Lung (tissue), 16 donors: ENCODE results near the gene TGFBR1. TPM values are rescaled to one million over a fixed set of nuclear protein-coding genes. Genes with fewer than 3 reads are reported as not detected.

ENCODE experiments used
- ATAC-seq: fragments of 200-7000 bp; cut with Tn5 transposase; one replicate; pipeline ENCODE4 v1.9.1; 2020; ENCODE audit warnings: moderate number of reproducible peaks; ENCODE audit not compliant: insufficient read depth, low FRiP score
- DNase-seq, 3 donors: peaks; one replicate each; pipeline ENCODE4 v3.0.0-alpha.2; 2013 to 2017
- H3K27ac ChIP-seq, 2 donors: one replicate each; pipeline ENCODE4 v1.5.1; 2013; ENCODE audit warnings: mild to moderate bottlenecking in 2 of 2, moderate library complexity in 2 of 2, control low read depth in 1 of 2, inconsistent platforms in 1 of 2, low read depth in 1 of 2, low read length in 1 of 2
- H3K27me3 ChIP-seq, 3 donors: one replicate each; pipeline ENCODE4 v1.5.1; 2013; ENCODE audit warnings: low read length in 2 of 3; ENCODE audit not compliant: control insufficient read depth in 3 of 3, insufficient read depth in 3 of 3
- H3K36me3 ChIP-seq, 4 donors: one replicate each; pipeline ENCODE4 v1.5.1; 2013; ENCODE audit warnings: low read length in 4 of 4, mild to moderate bottlenecking in 1 of 4, moderate library complexity in 1 of 4; ENCODE audit not compliant: control insufficient read depth in 4 of 4, insufficient read depth in 4 of 4
- H3K4me1 ChIP-seq, 5 donors: one replicate each; pipeline ENCODE4 v1.5.1; 2013; ENCODE audit warnings: low read length in 5 of 5, mild to moderate bottlenecking in 2 of 5, moderate library complexity in 1 of 5; ENCODE audit not compliant: control insufficient read depth in 5 of 5, insufficient read depth in 5 of 5
- H3K4me3 ChIP-seq: one replicate; pipeline ENCODE4 v1.5.1; 2013; ENCODE audit warnings: mild to moderate bottlenecking, control low read depth, moderate library complexity
- H3K9ac ChIP-seq, 2 donors: one replicate each; pipeline ENCODE4 v1.5.1; 2013; ENCODE audit warnings: low read length in 2 of 2, control low read depth in 1 of 2; ENCODE audit not compliant: insufficient read depth in 1 of 2
- H3K9me3 ChIP-seq, 4 donors: one replicate each; pipeline ENCODE4 v1.5.1; 2013; ENCODE audit warnings: low read length in 3 of 4, mild to moderate bottlenecking in 1 of 4, moderate library complexity in 1 of 4; ENCODE audit not compliant: control insufficient read depth in 4 of 4, insufficient read depth in 3 of 4
- CTCF ChIP-seq: IDR thresholded peaks from 2 replicates; pipeline ENCODE4 v1.5.1; 2012; ENCODE audit warnings: mild to moderate bottlenecking; ENCODE audit errors: control extremely low read depth, extremely low read depth
- WGBS, 2 donors: extraction: QIAGEN DNeasy Blood & Tissue Kit; methylation state at CpG; one replicate each; pipeline ENCODE4 v1.1.7; 2013; 5-methylcytosine and 5-hydroxymethylcytosine counted together
- long read RNA-seq, 5 donors: transcript quantifications; one replicate each; lab custom pipeline, GENCODE V29; 2026
- polyA plus RNA-seq, 2 donors: library from polyadenylated mRNA; stranded (reverse); fragments of 200-250 nt; gene quantifications; one replicate each; pipeline ENCODE4 v1.2.1, GENCODE V29; 2013
- total RNA-seq, 2 donors: library from RNA; depleted of rRNA in 1 of 2; stranded (reverse); fragments of >200 nt in 1 of 2; gene quantifications; one replicate each; pipeline ENCODE4 v1.2.1, GENCODE V29; 2014 to 2021
- donor health status: control.
- donor health status: control.
- donor health status: Bipolar disorder and iron deficiency.
- donor health status: healthy.
- donor health status: DM: yes; HTN: yes; CAD: no.

TGFBR1 gene
- total RNA-seq (10 to 100 TPM; 43.1 to 73.2 TPM), polyA plus RNA-seq (10 to 100 TPM; 14.2 to 14.7 TPM)
- long read RNA-seq, donor 1, full-length matches to known transcripts = 8 of 8 reads
- long read RNA-seq, donor 1, partial matches to known transcripts = 0 of 8 reads
- long read RNA-seq, donor 1, other reads (novel, unspliced or antisense) = 0 of 8 reads
- long read RNA-seq, donor 2 = 0 reads
- long read RNA-seq, donor 3, full-length matches to known transcripts = 4 of 4 reads
- long read RNA-seq, donor 3, partial matches to known transcripts = 0 of 4 reads
- long read RNA-seq, donor 3, other reads (novel, unspliced or antisense) = 0 of 4 reads
- long read RNA-seq, donor 4, full-length matches to known transcripts = 1 of 1 reads
- long read RNA-seq, donor 4, partial matches to known transcripts = 0 of 1 reads
- long read RNA-seq, donor 4, other reads (novel, unspliced or antisense) = 0 of 1 reads
- long read RNA-seq, donor 5, full-length matches to known transcripts = 7 of 7 reads
- long read RNA-seq, donor 5, partial matches to known transcripts = 0 of 7 reads
- long read RNA-seq, donor 5, other reads (novel, unspliced or antisense) = 0 of 7 reads

- Histone ChIP-seq H3K27ac (peak within 1 kb of the TSS; percentile 85 to 97), H3K9me3 (no peaks in the 10 kb centered on the region), H3K4me1 (peaks cover 3 to 27% (median 15%) of the 10 kb centered on the region in 5 donors), H3K4me3 (peak within 1 kb of the TSS; percentile 73), H3K36me3 (no peaks in the 10 kb centered on the region), H3K27me3 (no peaks in the 10 kb centered on the region), H3K9ac (peak within 1 kb of the TSS; percentile 53 to 74)
- WGBS, 2 donors = 1% methylated on average over 59 to 60 of the region's 60 CpGs
- TF ChIP-seq CTCF = no peak
- peak; percentile 95 for ATAC-seq
- DNase-seq = peak; percentile 94 to 97 (median 96)
These were observed at the start of gene TGFBR1 for GRCh38 chr9:99104459-99105151. TGFBR1 (plus strand) TSS chr9:99105113; CDS start chr9:99105206, 93 bp downstream.

GRCh38 chr9:99055384-99055783 lies 49.5 kb upstream of the TGFBR1 start:
- Histone ChIP-seq H3K27me3 (no peaks in the 10 kb centered on the region), H3K9me3 (no peaks in the 10 kb centered on the region), H3K27ac (no peak overlapping the region), H3K4me3 (no peak overlapping the region), H3K9ac (no peak overlapping the region), H3K36me3 (peaks cover 0 to 2% (median 0%) of the 10 kb centered on the region in 4 donors), H3K4me1 (peaks cover 0 to 19% (median 4%) of the 10 kb centered on the region in 5 donors)
- no peak for TF ChIP-seq CTCF
- no peak for DNase-seq
- no peak for ATAC-seq
- WGBS, 2 donors = 96 to 100% methylated on average over 1 of the region's 1 CpG

- Histone ChIP-seq H3K9me3 (no peaks in the 10 kb centered on the region), H3K27me3 (no peaks in the 10 kb centered on the region), H3K4me3 (no peak overlapping the region), H3K36me3 (peaks cover 0 to 2% (median 0%) of the 10 kb centered on the region in 4 donors), H3K9ac (no peak overlapping the region), H3K4me1 (peaks cover 0 to 13% (median 1%) of the 10 kb centered on the region in 5 donors), H3K27ac (no peak overlapping the region)
- no peak for DNase-seq
- ATAC-seq = no peak
- 95 to 96% methylated on average over 6 of the region's 6 CpGs for WGBS, 2 donors
- no peak for TF ChIP-seq CTCF
These were observed 48.7 kb upstream of the TGFBR1 start for GRCh38 chr9:99056186-99056585.
